MCF 10A (cell line): Measurements from ENCODE around the gene OR8B2. TPM values are rescaled to one million over a fixed set of nuclear protein-coding genes. Genes with fewer than 3 reads are reported as not detected.
"Not testable (repeated sequence)": the region's sequence is repeated elsewhere in the genome, so short reads cannot be mapped to it uniquely, and the experiment has no call there.

ENCODE experiments used
- BruUV-seq: library from RNA; stranded (reverse); fragments of 400-500 nt; replicated peaks from 2 replicates; lab custom pipeline; 2021; lab: Mats Ljungman, UMichigan
- CTCF ChIA-PET: fragments of 300-600 bp; sonication (Branson Sonifier 250); formaldehyde crosslinking; extraction: SDS; loops from one replicate; lab custom pipeline; 2021; ENCODE audit warnings: antibody characterized with exemption, inconsistent platforms; lab: Yijun Ruan, JAX
- POLR2A ChIA-PET: fragments of 300-600, 350-650 bp; sonication (Branson Sonifier 250); formaldehyde crosslinking; extraction: SDS; loops from one replicate; lab custom pipeline; 2020; ENCODE audit warnings: antibody characterized with exemption, inconsistent platforms; lab: Yijun Ruan, JAX
- DNase-seq: peaks from one replicate; pipeline ENCODE4 v3.0.0-alpha.2; 2018; ENCODE audit not compliant: unreplicated experiment
- H3K27ac Mint-ChIP-seq: one replicate; pipeline ENCODE4 v1.8.0; 2022; ENCODE audit warnings: mild to moderate bottlenecking, low read depth, mixed read lengths; ENCODE audit not compliant: unreplicated experiment
- H3K27me3 Mint-ChIP-seq: one replicate; pipeline ENCODE4 v1.8.0; 2022; ENCODE audit warnings: mixed read lengths; ENCODE audit not compliant: insufficient read depth, unreplicated experiment
- H3K36me3 Mint-ChIP-seq: one replicate; pipeline ENCODE4 v1.8.0; 2022; ENCODE audit warnings: mild to moderate bottlenecking, moderate library complexity, mixed read lengths; ENCODE audit not compliant: insufficient read depth, unreplicated experiment
- H3K4me1 Mint-ChIP-seq: one replicate; pipeline ENCODE4 v1.8.0; 2022; ENCODE audit warnings: mixed read lengths; ENCODE audit not compliant: insufficient read depth, unreplicated experiment
- H3K4me3 Mint-ChIP-seq: one replicate; pipeline ENCODE4 v1.8.0; 2022; ENCODE audit warnings: mild to moderate bottlenecking, moderate library complexity, mixed read lengths; ENCODE audit not compliant: unreplicated experiment
- H3K9me3 Mint-ChIP-seq: one replicate; pipeline ENCODE4 v1.8.0; 2022; ENCODE audit warnings: mixed read lengths; ENCODE audit not compliant: unreplicated experiment
- intact Hi-C: fragments of 100-400 bp; cut with micrococcal nuclease; formaldehyde crosslinking; loops from 2 replicates; pipeline ENCODE4 v1.14.1; 2022
- total RNA-seq: library from RNA; stranded (reverse); gene quantifications from 2 replicates; pipeline ENCODE4 v1.2.3, GENCODE V29; 2022
- TF ChIP-seq, protein P1 (sequence below): fragments of 200-600 bp; IDR thresholded peaks from one replicate; pipeline ENCODE4 v1.8.0; 2022; ENCODE audit warnings: antibody characterized with exemption, mild to moderate bottlenecking; ENCODE audit not compliant: unreplicated experiment

OR8B2 gene
- total RNA-seq, 1 experiment from 2014 or later, result not detected

DNA sequence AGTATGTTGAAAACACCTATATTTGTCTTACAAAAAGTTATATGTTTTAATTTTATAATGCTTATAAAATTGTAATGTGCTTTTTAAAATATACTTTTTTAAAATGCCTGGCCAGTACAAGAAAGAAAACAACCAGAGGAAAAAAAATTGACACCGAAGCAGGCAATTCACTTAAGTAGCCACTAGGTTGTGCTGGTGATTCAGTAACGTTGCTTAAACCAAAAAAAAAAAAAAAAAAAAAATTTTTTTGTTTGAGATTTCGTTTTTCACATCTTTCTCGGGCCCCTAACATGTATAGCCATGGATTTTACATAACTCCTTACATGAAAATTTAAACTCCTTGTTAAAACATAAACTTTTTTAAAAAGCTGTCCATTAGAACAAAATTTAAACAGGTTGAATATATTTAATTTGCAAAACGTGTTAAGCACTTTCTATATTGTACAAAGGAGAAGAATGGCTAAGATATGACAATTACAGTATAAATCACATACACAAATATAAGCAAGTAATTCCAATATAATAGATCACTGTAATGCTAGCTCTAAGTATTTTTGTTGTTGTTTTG is 31.1 kb upstream of the OR8B2 start:
- H3K27ac Mint-ChIP-seq, result no peak overlapping the region
- ChIA-PET CTCF (interaction anchor here (0.6 to 8.2 kb wide), 23 partner anchors 9 to 1435 kb away, joined by 3 to 87 read pairs (median 4); partner anchors contain the start of gene OR8B4), POLR2A (no interaction called here)
- no peaks in the 10 kb centered on the region for H3K4me1 Mint-ChIP-seq
- no TSS peak for BruUV-seq
- peaks cover 63% of the 10 kb centered on the region for H3K27me3 Mint-ChIP-seq
- TF ChIP-seq, protein P1, sequence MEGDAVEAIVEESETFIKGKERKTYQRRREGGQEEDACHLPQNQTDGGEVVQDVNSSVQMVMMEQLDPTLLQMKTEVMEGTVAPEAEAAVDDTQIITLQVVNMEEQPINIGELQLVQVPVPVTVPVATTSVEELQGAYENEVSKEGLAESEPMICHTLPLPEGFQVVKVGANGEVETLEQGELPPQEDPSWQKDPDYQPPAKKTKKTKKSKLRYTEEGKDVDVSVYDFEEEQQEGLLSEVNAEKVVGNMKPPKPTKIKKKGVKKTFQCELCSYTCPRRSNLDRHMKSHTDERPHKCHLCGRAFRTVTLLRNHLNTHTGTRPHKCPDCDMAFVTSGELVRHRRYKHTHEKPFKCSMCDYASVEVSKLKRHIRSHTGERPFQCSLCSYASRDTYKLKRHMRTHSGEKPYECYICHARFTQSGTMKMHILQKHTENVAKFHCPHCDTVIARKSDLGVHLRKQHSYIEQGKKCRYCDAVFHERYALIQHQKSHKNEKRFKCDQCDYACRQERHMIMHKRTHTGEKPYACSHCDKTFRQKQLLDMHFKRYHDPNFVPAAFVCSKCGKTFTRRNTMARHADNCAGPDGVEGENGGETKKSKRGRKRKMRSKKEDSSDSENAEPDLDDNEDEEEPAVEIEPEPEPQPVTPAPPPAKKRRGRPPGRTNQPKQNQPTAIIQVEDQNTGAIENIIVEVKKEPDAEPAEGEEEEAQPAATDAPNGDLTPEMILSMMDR, result peak; percentile 67
- peak; percentile 39 for DNase-seq
- H3K9me3 Mint-ChIP-seq, result no peaks in the 10 kb centered on the region
- no peak overlapping the region for H3K4me3 Mint-ChIP-seq
- no peaks in the 10 kb centered on the region for H3K36me3 Mint-ChIP-seq
- intact Hi-C loops, result loop anchor here (1.0 kb wide), 1 partner anchor 171 kb away; no protein-coding TSS in a partner anchor

DNA sequence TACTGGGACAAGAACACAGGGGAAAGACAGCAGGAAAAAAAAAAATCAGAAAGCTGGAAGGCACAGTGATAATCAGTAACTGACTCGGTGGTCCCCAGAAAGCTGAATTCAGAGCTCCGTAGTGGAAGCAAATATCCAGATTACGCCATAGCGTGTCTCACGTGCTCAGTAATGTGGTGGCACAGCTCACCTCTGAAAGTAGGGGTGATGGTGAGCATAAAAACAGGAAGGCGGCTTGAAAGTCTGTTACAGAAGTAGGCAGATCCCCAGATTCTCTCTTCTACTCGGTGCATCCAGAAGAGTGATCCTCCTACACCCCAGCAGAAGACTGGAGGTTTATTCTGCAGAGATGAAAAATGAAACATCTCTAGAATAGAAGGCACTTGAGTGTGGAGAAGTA is 25.6 kb upstream of the OR8B2 start:
- TF ChIP-seq, protein P1, result no peak
- Mint-ChIP-seq H3K27me3 (peaks cover 86% of the 10 kb centered on the region), H3K36me3 (no peaks in the 10 kb centered on the region), H3K9me3 (no peaks in the 10 kb centered on the region), H3K27ac (no peak overlapping the region), H3K4me3 (no peak overlapping the region), H3K4me1 (no peaks in the 10 kb centered on the region)
- ChIA-PET CTCF (interaction anchor here (0.8 kb wide), 1 partner anchor 176 kb away, joined by 3 read pairs; no protein-coding TSS in a partner anchor), POLR2A (no interaction called here)
- no peak for DNase-seq
- no TSS peak for BruUV-seq
- intact Hi-C loops, result loop anchor here (10.0 kb wide), 1 partner anchor 425 kb away; no protein-coding TSS in a partner anchor

DNA sequence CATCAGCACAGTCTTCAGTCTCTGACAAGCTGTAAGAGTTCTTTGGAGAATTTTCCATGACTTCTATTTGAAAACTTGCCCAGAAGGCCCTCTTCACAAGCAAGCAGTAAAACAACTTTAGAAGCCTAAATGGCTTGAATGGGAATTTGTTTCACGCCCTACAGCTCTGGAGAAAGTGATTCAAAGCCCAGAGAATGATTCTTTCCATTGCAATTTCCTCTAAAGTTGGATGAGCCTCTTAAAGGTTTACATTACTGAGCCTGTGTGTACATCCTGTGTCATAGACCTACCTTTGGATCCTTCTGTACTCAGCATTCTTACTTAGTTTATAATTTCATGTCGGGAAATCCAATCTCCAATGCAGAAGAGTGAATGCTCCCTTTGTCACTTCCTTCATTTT is 21.3 kb upstream of the OR8B2 start:
- H3K4me3 Mint-ChIP-seq, result no peak overlapping the region
- H3K27me3 Mint-ChIP-seq, result peaks cover 64% of the 10 kb centered on the region
- H3K27ac Mint-ChIP-seq, result no peak overlapping the region
- POLR2A ChIA-PET, result no interaction called here
- no peaks in the 10 kb centered on the region for H3K9me3 Mint-ChIP-seq
- intact Hi-C loops, result loop anchor here (10.0 kb wide), 1 partner anchor 429 kb away; no protein-coding TSS in a partner anchor
- no peaks in the 10 kb centered on the region for H3K36me3 Mint-ChIP-seq
- CTCF ChIA-PET, result interaction anchor here (0.7 kb wide), 1 partner anchor 188 kb away, joined by 3 read pairs; no protein-coding TSS in a partner anchor
- TF ChIP-seq, protein P1, result no peak
- no peaks in the 10 kb centered on the region for H3K4me1 Mint-ChIP-seq
- no TSS peak for BruUV-seq
- DNase-seq, result no peak

DNA sequence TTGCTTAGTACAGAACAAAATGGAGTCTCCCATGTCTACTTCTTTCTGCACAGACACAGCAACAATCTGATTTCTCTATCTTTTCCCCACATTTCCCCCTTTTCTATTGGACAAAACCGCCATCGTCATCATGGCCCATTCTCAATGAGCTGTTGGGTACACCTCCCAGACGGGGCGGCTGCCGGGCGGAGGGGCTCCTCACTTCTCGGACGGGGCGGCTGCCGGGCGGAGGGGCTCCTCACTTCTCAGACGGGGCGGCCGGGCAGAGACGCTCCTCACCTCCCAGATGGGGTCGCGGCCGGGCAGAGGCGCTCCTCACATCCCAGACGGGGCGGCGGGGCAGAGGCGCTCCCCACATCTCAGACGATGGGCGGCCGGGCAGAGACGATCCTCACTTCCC is 18.9 kb upstream of the OR8B2 start:
- ChIA-PET CTCF (interaction anchor here (0.6 to 3.1 kb wide), 13 partner anchors 8 to 397 kb away, joined by 3 to 20 read pairs (median 4); partner anchors contain the start of gene MSANTD2), POLR2A (interaction anchor here (0.6 kb wide), 1 partner anchor 167 kb away, joined by 3 read pairs; the partner anchor contains the start of gene OR8A1)
- H3K36me3 Mint-ChIP-seq, BruUV-seq, H3K4me1 Mint-ChIP-seq, H3K4me3 Mint-ChIP-seq, DNase-seq, H3K27ac Mint-ChIP-seq, H3K9me3 Mint-ChIP-seq: not testable (repeated sequence)
- H3K27me3 Mint-ChIP-seq, result peaks cover 40% of the 10 kb centered on the region
- intact Hi-C loops, result loop anchor here (5.0 to 10.0 kb wide), 2 partner anchors 331 to 432 kb away; no protein-coding TSS in a partner anchor
